Prostate gland (tissue), 2 donors: ENCODE results near the gene XK.

Experiments
- CTCF ChIP-seq, 4 experiments: fragments of 200-600 bp in 2 of 4; fragments of 450-650 bp in 2 of 4; sonication (generic) in 2 of 4; IDR thresholded peaks; 1 replicate in 3 of 4; 2 replicates in 1 of 4; pipeline ENCODE4 v1.5.1; 2016 to 2019; ENCODE audit warnings: antibody characterized with exemption in 4 of 4, mild to moderate bottlenecking in 2 of 4, moderate library complexity in 2 of 4
- POLR2A ChIP-seq: fragments of 450-650 bp; IDR thresholded peaks from one replicate; pipeline ENCODE4 v1.6.1; 2016; ENCODE audit warnings: antibody characterized with exemption, mild to moderate bottlenecking

GRCh38 chrX:37638047-37638446 is 47.5 kb upstream of the XK start:
- TF ChIP-seq POLR2A (no peak), CTCF (IDR thresholded peaks at IDR 0.05) (no peak)
